Measurements from ENCODE around the gene TBR1.

The TBR1 gene

GRCh38 chr2:161386228-161386824 lies 29.8 kb upstream of the TBR1 start:
- no peaks in the 10 kb centered on the region for H3K9me3 ChIP-seq (ENCODE audit: insufficient read depth, low read depth, low read length)
- no peaks in the 10 kb centered on the region for H3K27me3 ChIP-seq (ENCODE audit: insufficient read depth, low read length)
- H3K9ac ChIP-seq (ENCODE audit: low read depth, low read length) = no peak overlapping the region
- H3K27ac ChIP-seq (ENCODE audit: low read depth, low read length) = no peak overlapping the region
- 100% methylated on average over 1 of the region's 2 CpGs for WGBS
- peaks cover 54% of the 10 kb centered on the region for H3K36me3 ChIP-seq (ENCODE audit: insufficient read depth, low read length)
- no peaks in the 10 kb centered on the region for H3K4me1 ChIP-seq (ENCODE audit: insufficient read depth, low read length)
- H3K4me3 ChIP-seq (ENCODE audit: low read length) = no peak overlapping the region

GRCh38 chr2:161388146-161388779 lies 27.8 kb upstream of the TBR1 start:
- 100% methylated on average over 2 of the region's 2 CpGs for WGBS

GRCh38 chr2:161391737-161392506 lies 24.2 kb upstream of the TBR1 start:
- Histone ChIP-seq H3K4me3 (ENCODE audit: low read length) (no peak overlapping the region), H3K27ac (ENCODE audit: low read depth, low read length) (no peak overlapping the region), H3K9ac (ENCODE audit: low read depth, low read length) (no peak overlapping the region), H3K9me3 (ENCODE audit: insufficient read depth, low read depth, low read length) (no peaks in the 10 kb centered on the region), H3K36me3 (ENCODE audit: insufficient read depth, low read length) (peaks cover 77% of the 10 kb centered on the region), H3K4me1 (ENCODE audit: insufficient read depth, low read length) (peaks cover 6% of the 10 kb centered on the region), H3K27me3 (ENCODE audit: insufficient read depth, low read length) (no peaks in the 10 kb centered on the region)
- 75% methylated on average over 1 of the region's 4 CpGs for WGBS

More at GRCh38 chr2:161388146-161388779, 27.8 kb upstream of the TBR1 start:
- Histone ChIP-seq H3K36me3 (ENCODE audit: insufficient read depth, low read length) (peaks cover 71% of the 10 kb centered on the region), H3K27ac (ENCODE audit: low read depth, low read length) (no peak overlapping the region), H3K4me1 (ENCODE audit: insufficient read depth, low read length) (no peaks in the 10 kb centered on the region), H3K9me3 (ENCODE audit: insufficient read depth, low read depth, low read length) (no peaks in the 10 kb centered on the region), H3K27me3 (ENCODE audit: insufficient read depth, low read length) (no peaks in the 10 kb centered on the region), H3K9ac (ENCODE audit: low read depth, low read length) (no peak overlapping the region), H3K4me3 (ENCODE audit: low read length) (no peak overlapping the region)

GRCh38 chr2:161400076-161400475 lies 16.0 kb upstream of the TBR1 start:
- WGBS = 100% methylated on average over 1 of the region's 2 CpGs
- no peaks in the 10 kb centered on the region for H3K27me3 ChIP-seq (ENCODE audit: insufficient read depth, low read length)
- no peaks in the 10 kb centered on the region for H3K4me1 ChIP-seq (ENCODE audit: insufficient read depth, low read length)
- H3K27ac ChIP-seq (ENCODE audit: low read depth, low read length) = no peak overlapping the region
- H3K9ac ChIP-seq (ENCODE audit: low read depth, low read length) = no peak overlapping the region
- no peaks in the 10 kb centered on the region for H3K9me3 ChIP-seq (ENCODE audit: insufficient read depth, low read depth, low read length)
- H3K4me3 ChIP-seq (ENCODE audit: low read length) = no peak overlapping the region
- peaks cover 69% of the 10 kb centered on the region for H3K36me3 ChIP-seq (ENCODE audit: insufficient read depth, low read length)

- Histone ChIP-seq H3K4me1 (ENCODE audit: insufficient read depth, low read length) (no peaks in the 10 kb centered on the region), H3K36me3 (ENCODE audit: insufficient read depth, low read length) (peaks cover 49% of the 10 kb centered on the region)
- 88% methylated on average over 4 of the region's 4 CpGs for WGBS
Measured at GRCh38 chr2:161402297-161402696, 13.8 kb upstream of the TBR1 start.

GRCh38 chr2:161406316-161406715 lies 9.8 kb upstream of the TBR1 start:
- Histone ChIP-seq H3K9ac (ENCODE audit: low read depth, low read length) (no peak overlapping the region), H3K4me3 (ENCODE audit: low read length) (no peak overlapping the region), H3K4me1 (ENCODE audit: insufficient read depth, low read length) (no peaks in the 10 kb centered on the region), H3K9me3 (ENCODE audit: insufficient read depth, low read depth, low read length) (no peaks in the 10 kb centered on the region), H3K27ac (ENCODE audit: low read depth, low read length) (no peak overlapping the region), H3K27me3 (ENCODE audit: insufficient read depth, low read length) (peaks cover 2% of the 10 kb centered on the region; the same call in 1 of the 2 replicates), H3K36me3 (ENCODE audit: insufficient read depth, low read length) (peaks cover 35% of the 10 kb centered on the region)
- 86% methylated on average over 5 of the region's 5 CpGs for WGBS

More at GRCh38 chr2:161402297-161402696, 13.8 kb upstream of the TBR1 start:
- H3K4me3 ChIP-seq (ENCODE audit: low read length) = no peak overlapping the region
- no peaks in the 10 kb centered on the region for H3K9me3 ChIP-seq (ENCODE audit: insufficient read depth, low read depth, low read length)
- H3K27ac ChIP-seq (ENCODE audit: low read depth, low read length) = no peak overlapping the region
- H3K9ac ChIP-seq (ENCODE audit: low read depth, low read length) = no peak overlapping the region
- H3K27me3 ChIP-seq (ENCODE audit: insufficient read depth, low read length) = no peaks in the 10 kb centered on the region

- Histone ChIP-seq H3K9me3 (ENCODE audit: insufficient read depth, low read depth, low read length) (no peaks in the 10 kb centered on the region), H3K27ac (ENCODE audit: low read depth, low read length) (no peak overlapping the region), H3K27me3 (ENCODE audit: insufficient read depth, low read length) (peaks cover 15% of the 10 kb centered on the region), H3K9ac (ENCODE audit: low read depth, low read length) (no peak overlapping the region), H3K4me3 (ENCODE audit: low read length) (no peak overlapping the region), H3K4me1 (ENCODE audit: insufficient read depth, low read length) (no peaks in the 10 kb centered on the region), H3K36me3 (ENCODE audit: insufficient read depth, low read length) (peaks cover 28% of the 10 kb centered on the region)
- WGBS = 100% methylated on average over 2 of the region's 2 CpGs
Measured at GRCh38 chr2:161407597-161407996, 8.5 kb upstream of the TBR1 start.

- no peak overlapping the region for H3K27ac ChIP-seq (ENCODE audit: low read depth, low read length)
- peaks cover 33% of the 10 kb centered on the region for H3K27me3 ChIP-seq (ENCODE audit: insufficient read depth, low read length)
- peaks cover 25% of the 10 kb centered on the region for H3K36me3 ChIP-seq (ENCODE audit: insufficient read depth, low read length)
- WGBS = no CpG with 5 or more reads among the region's 1 CpG
- no peaks in the 10 kb centered on the region for H3K9me3 ChIP-seq (ENCODE audit: insufficient read depth, low read depth, low read length)
- no peak overlapping the region for H3K9ac ChIP-seq (ENCODE audit: low read depth, low read length)
- H3K4me1 ChIP-seq (ENCODE audit: insufficient read depth, low read length) = peaks cover 6% of the 10 kb centered on the region; the same call in 1 of the 2 replicates
- H3K4me3 ChIP-seq (ENCODE audit: low read length) = no peak overlapping the region
Measured at GRCh38 chr2:161409308-161409907, 6.7 kb upstream of the TBR1 start.

GRCh38 chr2:161412346-161412745 lies 3.8 kb upstream of the TBR1 start:
- H3K4me3 ChIP-seq (ENCODE audit: low read length) = no peak overlapping the region
- H3K27ac ChIP-seq (ENCODE audit: low read depth, low read length) = no peak overlapping the region
- H3K27me3 ChIP-seq (ENCODE audit: insufficient read depth, low read length) = peaks cover 63% of the 10 kb centered on the region
- peaks cover 27% of the 10 kb centered on the region for H3K4me1 ChIP-seq (ENCODE audit: insufficient read depth, low read length)
- no peak overlapping the region for H3K9ac ChIP-seq (ENCODE audit: low read depth, low read length)
- peaks cover 25% of the 10 kb centered on the region for H3K36me3 ChIP-seq (ENCODE audit: insufficient read depth, low read length)
- no peaks in the 10 kb centered on the region for H3K9me3 ChIP-seq (ENCODE audit: insufficient read depth, low read depth, low read length)

- no peak overlapping the region; the same call in 1 of the 2 replicates for H3K9ac ChIP-seq (ENCODE audit: low read depth, low read length)
- under 1% methylated on average over 69 of the region's 69 CpGs for WGBS
- peaks cover 82% of the 10 kb centered on the region for H3K27me3 ChIP-seq (ENCODE audit: insufficient read depth, low read length)
- H3K4me3 ChIP-seq (ENCODE audit: low read length) = peak overlapping the region; percentile 55
- peaks cover 13% of the 10 kb centered on the region for H3K36me3 ChIP-seq (ENCODE audit: insufficient read depth, low read length)
- H3K27ac ChIP-seq (ENCODE audit: low read depth, low read length) = no peak overlapping the region
- no peaks in the 10 kb centered on the region for H3K9me3 ChIP-seq (ENCODE audit: insufficient read depth, low read depth, low read length)
- peaks cover 33% of the 10 kb centered on the region for H3K4me1 ChIP-seq (ENCODE audit: insufficient read depth, low read length)
Measured at GRCh38 chr2:161414042-161415033, 1.8 kb upstream of the TBR1 start.

Measured in HUES64 (cell line).